HG03280 (cell line): ENCODE measurements around the gene ZNF804A.

ENCODE experiments used
- ATAC-seq: cut with Tn5 transposase; IDR thresholded peaks from one replicate; pipeline ENCODE4 v1.9.1; 2021; ENCODE audit warnings: mild to moderate bottlenecking, moderate library complexity; ENCODE audit not compliant: unreplicated experiment

The ZNF804A gene

GRCh38 chr2:184598316-184599053 is at the start of gene ZNF804A:
Gene ZNF804A (plus strand): TSS chr2:184598529. CDS start chr2:184598960, 431 bp downstream.
- peak; percentile 83 for ATAC-seq

- no peak for ATAC-seq
Measured at GRCh38 chr2:184549153-184549552, 49.2 kb upstream of the ZNF804A start.

GRCh38 chr2:184551626-184552025 is 46.7 kb upstream of the ZNF804A start:
- no peak for ATAC-seq

- ATAC-seq: no peak
Measured at GRCh38 chr2:184554736-184555135, 43.6 kb upstream of the ZNF804A start.

GRCh38 chr2:184555352-184555751 is 43.0 kb upstream of the ZNF804A start:
- ATAC-seq: no peak

GRCh38 chr2:184556639-184557038 is 41.7 kb upstream of the ZNF804A start:
- ATAC-seq: no peak

- no peak for ATAC-seq
Measured at GRCh38 chr2:184558713-184559464, 39.4 kb upstream of the ZNF804A start.

- ATAC-seq: no peak
Measured at GRCh38 chr2:184560603-184561002, 37.7 kb upstream of the ZNF804A start.

- ATAC-seq: no peak
Measured at GRCh38 chr2:184562532-184562931, 35.8 kb upstream of the ZNF804A start.

- no peak for ATAC-seq
Measured at GRCh38 chr2:184564092-184564491, 34.2 kb upstream of the ZNF804A start.

GRCh38 chr2:184566716-184567115 is 31.6 kb upstream of the ZNF804A start:
- no peak for ATAC-seq

GRCh38 chr2:184577056-184577455 is 21.3 kb upstream of the ZNF804A start:
- no peak for ATAC-seq

GRCh38 chr2:184577743-184578142 is 20.6 kb upstream of the ZNF804A start:
- ATAC-seq: no peak

- ATAC-seq: no peak
Measured at GRCh38 chr2:184579226-184579625, 19.1 kb upstream of the ZNF804A start.

- ATAC-seq: no peak
Measured at GRCh38 chr2:184581391-184581790, 16.9 kb upstream of the ZNF804A start.

- ATAC-seq: no peak
Measured at GRCh38 chr2:184589261-184589660, 9.1 kb upstream of the ZNF804A start.

- ATAC-seq: no peak
Measured at GRCh38 chr2:184596819-184597411, 1.4 kb upstream of the ZNF804A start.

- peak; percentile 24 for ATAC-seq
Measured at GRCh38 chr2:184597571-184597991, 748 bp upstream of the ZNF804A start.

GRCh38 chr2:184598002-184598315 is 370 bp upstream of the ZNF804A start:
- no peak for ATAC-seq

GRCh38 chr2:184599054-184599871 is 934 bp downstream of the ZNF804A start:
- ATAC-seq: no peak

GRCh38 chr2:184599872-184600222 is 1.5 kb downstream of the ZNF804A start:
- no peak for ATAC-seq
